ENCODE data around the gene HOXA13. TPM values are rescaled to one million over a fixed set of nuclear protein-coding genes. Genes with fewer than 3 reads are reported as not detected.
A peak's percentile ranks its signal among the peaks of the same experiment; 100 is the strongest.

The HOXA13 gene
- total RNA-seq, 2 donors from 2014 or later = 0.14 TPM; not detected in 1

DNA sequence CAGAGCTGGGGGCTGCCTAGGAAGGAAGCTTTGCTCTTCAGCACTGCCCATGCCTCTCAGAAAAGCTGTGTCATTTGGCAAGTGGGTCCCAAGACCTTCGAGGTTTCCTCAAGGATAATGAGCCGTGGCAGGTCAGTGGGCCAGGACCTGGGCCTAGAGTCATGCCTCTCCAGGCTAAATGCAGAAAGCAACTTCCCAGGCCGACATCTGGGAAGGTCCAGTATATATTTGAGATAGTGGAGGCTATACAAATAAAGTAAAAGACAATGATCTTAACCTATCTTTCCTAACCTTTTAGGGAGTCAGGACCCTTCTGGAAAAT, 23.4 kb downstream of the HOXA13 start:
- intact Hi-C loops (cut with DNase I) = no loop called here
- DNase-seq (ENCODE audit: low spot score) = no peak

DNA sequence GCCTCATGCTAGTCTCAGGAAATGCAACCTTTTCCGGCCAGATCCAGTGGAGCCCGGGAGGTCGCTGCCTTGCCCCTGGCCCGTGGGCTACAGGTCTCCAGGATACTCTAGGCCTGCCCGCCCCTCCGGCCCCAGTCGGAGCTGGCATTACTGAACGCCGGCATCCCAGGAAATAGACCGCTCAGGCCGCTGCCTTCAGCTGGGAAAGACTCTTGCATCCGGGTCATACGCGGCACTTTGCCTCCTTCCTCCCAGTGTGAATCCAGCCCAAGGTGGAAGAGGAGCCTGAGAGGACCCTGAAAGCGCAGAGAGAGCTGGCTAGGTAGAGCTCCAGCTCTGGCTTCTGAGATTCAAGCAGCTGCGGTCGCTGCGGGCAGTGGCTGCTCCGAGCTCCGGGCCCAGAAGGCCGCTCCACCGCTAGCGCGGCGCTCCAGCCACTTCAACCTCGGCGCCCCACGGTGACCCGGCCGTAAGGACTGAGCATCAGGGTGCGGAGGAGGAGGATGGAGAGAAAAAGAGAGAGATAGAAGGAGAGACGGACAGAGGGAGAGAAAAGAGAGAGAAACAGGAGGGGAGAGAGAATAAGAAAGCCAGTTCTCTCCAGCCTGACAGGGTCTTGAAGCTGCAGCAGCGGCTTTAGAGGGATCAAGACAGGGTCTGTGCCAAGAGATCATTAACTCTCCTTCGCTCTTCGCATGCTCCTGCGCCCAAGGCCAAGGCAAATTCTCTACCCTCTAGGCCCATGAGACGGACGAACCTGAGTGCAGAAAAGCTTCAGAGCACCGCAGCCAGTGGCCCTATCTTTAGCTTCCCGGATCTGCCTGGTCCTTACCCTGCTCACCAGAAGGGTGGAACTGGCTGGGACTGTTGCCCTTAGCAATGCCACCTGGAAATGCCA, 24.0 kb downstream of the HOXA13 start:
- intact Hi-C loops (cut with DNase I) = no loop called here
- DNase-seq (ENCODE audit: low spot score) = peak; percentile 73

DNA sequence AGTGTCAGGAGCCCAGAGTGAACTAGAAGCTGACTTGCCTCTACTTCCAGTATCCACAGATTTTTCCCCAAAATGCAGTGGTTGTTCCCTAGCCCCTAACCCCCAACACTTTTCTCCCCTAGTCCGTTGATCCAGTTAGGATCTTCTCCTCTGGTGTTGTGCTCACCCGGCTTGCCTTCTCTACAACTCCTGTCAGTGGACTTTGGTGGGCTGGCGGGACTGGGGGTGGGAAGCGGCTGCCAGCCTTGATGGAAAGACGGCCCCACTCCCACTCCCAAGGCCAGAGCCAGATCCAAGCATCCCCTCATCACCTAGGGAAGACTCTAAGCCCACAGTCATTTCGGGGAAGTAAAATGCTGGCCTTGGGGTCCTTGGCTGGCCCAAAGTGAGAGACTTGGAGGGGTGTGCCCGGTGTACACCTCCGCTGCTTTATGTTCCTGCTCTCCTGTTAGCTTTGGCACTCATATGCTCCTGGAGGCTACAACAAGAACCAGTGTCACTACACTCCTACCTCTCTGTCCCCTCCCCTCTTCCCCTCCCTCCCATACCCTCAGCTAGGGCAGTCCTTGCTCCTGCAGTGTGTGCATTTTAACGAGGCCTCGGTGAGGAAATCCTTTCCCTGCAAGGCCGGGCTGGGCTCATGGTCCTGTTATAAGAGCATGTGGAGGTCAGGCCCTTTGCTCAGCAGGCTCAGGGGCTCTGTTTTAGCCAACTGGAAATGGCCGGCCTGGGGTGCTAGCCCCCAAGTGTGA, 24.8 kb downstream of the HOXA13 start:
- intact Hi-C loops (cut with DNase I) = no loop called here

DNA sequence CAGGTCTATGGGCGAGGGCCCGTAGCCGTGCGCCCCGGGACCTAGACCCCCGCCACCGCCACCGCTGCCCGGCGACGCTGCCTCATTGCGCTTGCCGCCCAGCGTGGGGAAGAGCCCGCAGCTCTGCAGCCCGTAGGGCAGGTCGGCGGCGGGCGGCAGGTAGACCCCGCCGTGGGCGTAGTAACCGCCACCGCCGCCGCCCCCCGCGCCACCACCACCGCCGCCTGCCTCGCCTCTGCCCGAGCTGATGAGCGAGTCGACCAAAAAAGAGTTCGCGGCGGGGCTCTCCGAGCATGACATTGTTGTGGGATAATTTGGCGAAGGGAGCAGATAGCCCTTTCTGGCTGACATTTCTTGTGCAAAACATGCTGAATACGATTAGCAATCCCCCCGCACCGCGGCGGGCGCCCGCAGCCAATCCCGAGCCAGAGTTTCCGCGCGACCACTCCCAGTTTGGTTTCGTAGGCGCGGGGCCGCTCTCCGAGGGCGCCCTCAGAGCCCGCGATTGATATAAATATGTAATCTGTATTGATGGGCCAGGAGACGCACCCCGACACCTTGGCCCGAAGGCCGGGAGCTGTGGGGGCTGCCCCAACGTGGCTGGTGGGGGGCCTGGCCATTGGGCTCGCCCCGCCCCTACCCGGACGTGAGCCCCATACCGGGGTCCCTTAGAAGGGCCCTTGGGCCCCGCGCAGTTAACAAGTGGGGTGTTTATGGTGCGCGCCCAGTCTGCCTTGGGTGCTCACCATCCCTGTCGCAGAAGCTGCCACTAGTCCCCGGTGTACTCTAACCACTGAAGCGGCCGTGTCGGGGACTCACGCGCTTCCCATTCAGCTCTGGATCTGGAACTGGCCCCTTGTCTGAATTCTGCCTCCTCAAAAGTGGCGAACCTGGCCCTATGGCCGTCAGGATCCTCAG, 25.7 kb downstream of the HOXA13 start, which contains the start of gene HOXA10:
TSS of gene HOXA10 (minus strand) at position 365 of the 918 bp plus-strand sequence. CDS start at position 351, 14 bp downstream.
- intact Hi-C loops (cut with DNase I) = no loop called here
- DNase-seq (ENCODE audit: low spot score) = peak; percentile 80

More for the DNA sequence above, 24.8 kb downstream of the HOXA13 start:
- no peak for DNase-seq (ENCODE audit: low spot score)

DNA sequence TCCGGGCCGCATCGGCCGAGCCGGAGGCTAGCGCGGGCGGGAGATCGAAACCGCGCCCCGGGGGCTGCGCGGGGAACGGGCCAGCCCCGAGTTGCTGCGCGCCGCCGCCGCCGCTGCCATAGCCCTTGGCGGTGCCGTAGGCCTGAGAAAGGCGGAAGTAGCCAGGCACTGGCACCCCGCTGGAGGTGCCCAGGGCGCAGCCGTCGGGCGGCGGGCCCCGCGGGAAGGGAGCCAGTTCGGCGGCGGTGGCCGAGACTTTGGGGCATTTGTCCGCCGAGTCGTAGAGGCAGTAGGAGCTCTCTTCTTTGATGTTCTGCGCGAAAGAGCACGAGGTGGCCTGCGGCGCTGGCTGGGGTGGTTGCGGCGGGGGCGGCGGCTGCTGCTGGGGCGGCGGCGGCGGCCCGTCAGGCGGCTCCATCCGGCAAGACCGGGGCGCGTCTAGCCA, 26.4 kb downstream of the HOXA13 start:
- DNase-seq (ENCODE audit: low spot score) = peak; percentile 86
- intact Hi-C loops (cut with DNase I) = no loop called here

DNA sequence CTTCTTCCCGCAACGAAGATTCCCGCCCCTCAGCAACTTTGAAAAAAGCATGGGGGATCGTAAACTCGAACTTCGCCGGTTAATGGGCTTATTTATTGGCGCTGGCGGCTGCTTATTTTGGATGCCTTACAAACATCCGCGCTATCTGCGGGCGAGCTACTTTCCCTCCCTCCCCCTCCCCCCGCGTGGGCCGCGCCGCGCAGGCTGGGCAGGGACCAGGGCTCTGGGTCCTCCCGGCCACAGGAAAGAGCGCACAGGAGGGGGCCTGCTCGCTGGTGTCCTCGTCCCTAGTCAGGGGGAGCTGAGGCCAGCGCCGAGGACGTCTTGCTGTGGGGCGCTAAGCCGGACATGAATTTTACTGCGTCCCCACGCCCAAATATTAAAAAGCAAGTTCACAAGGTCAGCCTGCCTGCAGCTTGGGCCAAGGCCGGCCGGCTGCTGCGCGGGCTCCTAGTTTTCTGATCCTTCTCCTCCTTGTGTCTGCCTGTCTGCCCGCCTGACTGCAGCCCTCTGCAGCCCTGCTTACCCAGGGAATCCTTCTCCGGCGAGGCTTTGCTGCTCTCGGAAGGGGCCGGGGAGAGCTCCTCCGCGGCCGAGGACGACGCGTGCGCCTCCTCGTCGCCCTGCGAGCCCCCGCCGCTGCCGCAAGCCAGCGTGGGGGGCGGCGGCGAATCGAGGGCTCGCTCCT, 26.9 kb downstream of the HOXA13 start:
- DNase-seq (ENCODE audit: low spot score) = peak; percentile 90
- intact Hi-C loops (cut with DNase I) = no loop called here

DNA sequence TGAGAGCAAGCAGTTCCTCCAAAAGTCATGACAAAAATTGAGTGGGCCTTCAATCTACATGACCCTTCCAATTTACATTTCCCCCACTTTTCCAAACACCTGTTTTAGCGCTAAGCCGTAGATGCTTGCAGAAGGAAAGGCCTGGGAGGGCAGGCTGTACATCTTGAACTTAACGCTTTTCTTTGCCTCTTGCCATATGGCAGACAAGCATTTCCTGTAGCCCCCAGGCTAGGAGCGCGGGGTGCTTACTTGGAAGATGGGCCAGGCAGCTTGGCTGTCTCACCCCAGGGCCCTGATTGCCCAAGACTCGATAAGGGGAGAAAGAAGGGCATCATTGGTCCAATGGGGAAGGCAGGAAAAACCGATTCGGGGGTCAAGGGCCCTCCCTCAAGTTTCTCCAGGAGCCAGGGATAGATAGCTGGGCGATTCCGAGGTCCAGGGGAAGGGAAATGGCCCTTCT, 27.5 kb downstream of the HOXA13 start:
- intact Hi-C loops (cut with DNase I) = no loop called here
- peak; percentile 72 for DNase-seq (ENCODE audit: low spot score)

DNA sequence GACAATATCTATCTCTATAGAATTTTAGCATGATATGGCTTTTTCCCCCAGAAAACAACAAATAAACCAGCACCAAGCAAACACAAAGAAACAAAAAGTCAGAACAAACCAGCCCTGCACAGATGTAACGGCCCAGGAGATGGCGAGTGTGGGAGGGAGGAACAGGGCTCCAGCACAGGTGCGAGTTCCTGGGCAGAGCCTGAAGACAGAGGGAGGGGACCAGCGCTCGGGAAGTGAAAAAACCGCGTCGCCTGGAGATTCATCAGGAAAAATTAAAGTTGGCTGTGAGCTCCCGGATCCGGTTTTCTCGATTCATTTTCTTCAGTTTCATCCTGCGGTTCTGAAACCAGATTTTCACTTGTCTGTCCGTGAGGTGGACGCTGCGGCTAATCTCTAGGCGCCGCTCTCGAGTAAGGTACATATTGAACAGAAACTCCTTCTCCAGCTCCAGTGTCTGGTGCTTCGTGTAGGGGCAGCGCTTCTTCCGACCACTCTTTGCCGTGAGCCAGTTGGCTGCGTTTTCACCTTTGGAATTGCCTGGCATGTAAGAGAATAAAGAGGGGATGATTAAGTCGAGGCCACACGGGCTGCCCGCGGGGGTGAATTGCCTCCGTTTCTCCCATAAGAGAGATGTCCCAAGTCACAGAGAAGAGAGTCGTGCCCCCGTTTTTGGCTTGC, 28.1 kb downstream of the HOXA13 start:
- no peak for DNase-seq (ENCODE audit: low spot score)
- intact Hi-C loops (cut with DNase I) = no loop called here

DNA sequence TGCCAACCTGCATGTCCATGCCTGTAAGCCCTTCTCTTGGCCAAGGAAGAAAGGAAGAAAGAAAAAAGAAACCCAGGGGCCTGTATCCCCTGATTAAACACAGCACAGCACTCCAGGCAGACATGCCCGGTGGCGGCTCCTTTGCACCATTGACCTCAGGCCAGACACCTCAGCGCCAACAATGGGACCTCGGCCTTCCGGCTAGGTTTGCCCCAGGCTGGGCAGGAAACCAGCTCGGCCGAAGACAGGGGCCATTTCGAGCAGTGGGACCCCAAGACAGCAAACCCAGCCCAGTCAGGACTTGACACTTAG, 28.6 kb downstream of the HOXA13 start:
- peak; percentile 80 for DNase-seq (ENCODE audit: low spot score)
- intact Hi-C loops (cut with DNase I) = no loop called here

DNA sequence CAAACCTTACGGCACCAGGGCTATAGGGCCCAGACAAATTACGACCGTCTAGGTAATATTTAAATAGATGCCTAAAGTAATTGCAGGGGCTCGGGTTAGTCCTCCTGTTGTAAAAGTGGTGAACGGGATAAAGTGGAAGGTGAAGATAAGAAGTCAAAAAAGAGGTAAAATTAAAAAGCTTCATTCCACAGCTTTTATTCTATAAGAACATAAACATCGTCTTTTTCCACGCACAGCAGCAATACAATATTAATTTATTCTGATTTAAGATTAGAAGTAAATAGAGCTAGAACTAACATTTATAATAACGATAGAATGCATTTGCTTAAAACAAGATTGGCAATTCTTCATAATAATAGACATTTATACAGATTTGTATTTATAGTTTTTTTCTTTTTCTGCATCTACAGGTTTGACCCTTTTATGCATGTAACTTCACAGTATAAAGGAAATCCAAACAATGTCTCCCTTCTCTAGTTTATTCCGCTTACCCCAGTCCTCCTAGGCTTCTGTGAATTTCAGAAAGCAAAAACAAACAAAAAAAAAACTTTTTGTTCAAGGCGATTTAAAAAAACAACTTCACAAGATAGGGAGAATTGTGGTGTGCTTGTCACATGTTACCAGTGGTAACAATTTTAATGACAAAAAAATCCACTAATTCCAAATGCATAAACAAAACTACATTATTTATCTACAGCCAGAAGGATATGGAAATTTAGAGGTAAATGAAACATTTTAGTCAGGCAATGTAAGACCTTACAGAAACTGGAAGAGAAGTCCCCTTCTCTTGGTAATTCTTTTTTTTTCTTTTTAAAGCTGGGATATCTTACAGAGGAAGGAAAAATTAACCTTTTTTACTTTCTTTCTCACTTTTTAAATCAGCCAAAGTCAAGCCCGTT, 29.2 kb downstream of the HOXA13 start:
- intact Hi-C loops (cut with DNase I) = no loop called here
- no peak for DNase-seq (ENCODE audit: low spot score)

DNA sequence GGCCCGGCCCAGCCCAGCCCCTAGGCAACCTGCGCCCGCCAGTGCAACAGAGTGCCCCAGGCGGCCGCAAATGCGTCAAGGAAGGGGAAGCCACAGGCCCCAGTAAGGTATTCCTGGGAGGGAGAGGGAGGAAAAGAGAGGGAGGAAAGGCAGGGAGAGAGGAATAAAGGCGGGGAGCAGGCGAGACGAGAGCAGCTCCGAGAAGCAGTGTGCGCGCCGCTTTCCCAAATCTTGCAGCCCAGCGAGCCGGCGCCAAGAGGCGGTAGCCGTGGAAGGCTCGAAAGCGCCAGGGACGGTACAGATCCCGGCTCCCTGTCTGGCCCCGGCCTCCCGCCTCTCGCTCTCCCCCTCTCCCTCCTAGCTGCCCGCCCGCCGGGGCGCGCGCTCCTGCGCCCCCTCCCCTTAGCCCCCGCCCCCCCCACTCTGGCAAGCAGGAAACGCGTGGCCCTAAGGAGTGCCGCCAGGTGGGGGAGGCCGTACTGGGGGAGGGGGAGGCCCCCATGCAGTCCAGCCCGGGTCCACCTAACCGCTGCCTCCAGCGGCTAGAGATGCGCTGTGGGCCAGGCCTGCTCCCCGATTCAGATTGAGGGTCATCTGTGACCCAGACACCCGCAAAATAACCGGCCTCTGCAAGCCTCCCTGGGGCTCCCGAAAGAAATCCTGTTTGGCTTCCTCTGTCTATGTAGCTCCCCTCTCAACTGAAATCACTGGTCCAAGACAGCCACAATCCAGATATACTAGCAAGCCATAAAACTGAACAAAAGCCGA, 30.0 kb downstream of the HOXA13 start:
- peak; percentile 82 for DNase-seq (ENCODE audit: low spot score)
- intact Hi-C loops (cut with DNase I) = loop anchor here (10.0 kb wide), 4 partner anchors 795 to 1315 kb away; partner anchors contain the start of genes CBX3 (in 1 of the 2) and HNRNPA2B1 (in 1 of the 2)

DNA sequence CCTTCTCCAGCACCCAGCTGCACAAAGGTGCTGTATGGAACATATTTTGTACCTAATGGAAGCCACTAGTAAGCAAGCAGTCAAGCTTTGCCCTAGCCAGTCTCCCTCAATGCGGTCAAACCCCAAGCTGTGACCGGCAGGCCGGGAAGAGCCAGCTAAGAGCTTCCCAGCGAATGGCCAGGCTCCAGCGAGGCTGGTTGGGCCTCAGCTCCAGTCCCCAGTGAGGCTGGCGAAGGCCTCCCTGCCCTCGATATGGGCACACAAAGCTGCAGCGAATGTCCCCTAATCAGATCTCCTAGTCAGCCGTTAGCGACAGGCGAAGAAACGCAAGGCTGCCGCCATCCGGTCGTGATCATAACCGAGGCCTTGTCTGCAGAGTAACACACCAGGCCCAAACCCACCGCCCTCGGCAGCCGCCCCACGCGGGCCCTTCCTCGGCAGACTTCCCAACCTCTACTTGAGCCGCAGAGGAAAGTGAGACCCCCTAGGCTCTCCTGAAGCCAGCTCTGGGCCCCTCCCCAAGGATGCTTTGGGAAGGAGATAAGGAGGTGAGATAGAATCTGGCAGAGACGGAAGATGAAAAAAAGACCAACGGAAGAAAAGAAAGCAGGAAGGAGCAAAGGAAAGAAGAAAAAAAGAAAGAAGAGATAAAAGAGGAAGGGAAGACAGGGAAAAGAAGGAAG, 31.5 kb downstream of the HOXA13 start:
- DNase-seq (ENCODE audit: low spot score) = peak; percentile 83
- intact Hi-C loops (cut with DNase I) = loop anchor here (10.0 kb wide), 4 partner anchors 794 to 1314 kb away; partner anchors contain the start of genes CBX3 (in 1 of the 2) and HNRNPA2B1 (in 1 of the 2)

DNA sequence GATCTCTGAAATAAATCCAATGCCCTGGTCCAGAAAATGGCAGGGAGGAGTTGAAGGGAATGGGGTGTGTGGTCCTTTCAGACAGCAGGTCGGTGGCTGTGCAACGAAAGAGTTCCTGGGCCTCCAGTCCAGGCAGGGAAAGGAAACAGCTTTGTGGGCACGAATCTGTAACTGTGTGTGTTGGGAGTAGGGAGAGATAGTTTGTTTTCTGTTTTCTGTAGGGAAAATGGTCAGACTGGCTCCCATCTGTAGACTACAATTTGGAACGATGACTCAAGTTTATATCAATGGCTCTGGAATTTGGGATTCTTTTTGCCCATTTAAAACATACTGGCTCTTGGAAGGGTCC, 32.0 kb downstream of the HOXA13 start:
- DNase-seq (ENCODE audit: low spot score) = no peak
- intact Hi-C loops (cut with DNase I) = loop anchor here (10.0 kb wide), 4 partner anchors 793 to 1313 kb away; partner anchors contain the start of genes CBX3 (in 1 of the 2) and HNRNPA2B1 (in 1 of the 2)

DNA sequence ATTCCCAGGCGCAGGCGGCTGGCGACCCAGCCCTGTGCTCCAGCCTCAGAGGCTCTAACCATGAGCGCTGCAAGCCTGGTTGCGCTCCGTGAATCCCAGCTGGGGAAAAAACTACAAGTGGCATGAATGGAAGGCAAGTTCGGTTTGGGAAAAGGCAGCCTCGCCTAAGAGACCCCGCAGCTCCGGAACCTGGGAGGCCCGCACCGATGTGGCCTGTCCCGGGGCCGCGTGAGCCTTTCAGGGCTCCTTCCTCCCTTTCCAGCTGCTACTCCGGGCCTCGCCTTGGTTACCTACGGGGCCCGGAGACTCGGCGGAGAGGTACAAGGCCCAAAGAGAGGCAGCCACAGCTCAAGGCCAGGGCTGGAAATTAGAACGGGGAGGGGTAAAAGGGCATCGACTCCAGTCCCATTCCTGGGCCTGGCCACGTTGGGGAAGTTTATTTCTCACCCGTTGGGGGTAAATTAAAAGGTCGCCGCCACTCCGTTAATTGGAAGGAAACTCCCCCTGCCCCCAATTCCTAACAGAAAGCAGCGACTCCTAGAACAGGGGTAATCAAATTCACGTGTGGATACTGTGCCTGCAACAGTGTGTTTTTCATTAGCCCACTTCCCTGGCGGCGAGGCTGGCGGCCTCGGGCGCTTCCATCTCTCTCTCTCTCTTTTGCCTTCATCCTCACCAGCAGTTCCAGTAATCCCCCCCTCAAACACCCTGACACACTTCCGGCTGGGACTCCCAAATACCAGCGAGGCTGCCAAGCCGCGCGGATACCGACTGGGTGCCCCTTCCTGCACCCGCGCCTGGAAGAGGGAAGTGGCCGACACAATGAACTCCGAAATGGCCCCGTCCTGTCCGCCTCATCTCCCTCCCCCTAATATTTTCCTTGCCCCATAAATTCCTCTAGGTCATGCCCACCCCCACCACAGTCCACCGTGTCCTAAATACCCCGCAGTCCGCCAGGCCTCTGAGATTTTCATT, 33.1 kb downstream of the HOXA13 start:
- peak; percentile 83 for DNase-seq (ENCODE audit: low spot score)
- intact Hi-C loops (cut with DNase I) = loop anchor here (10.0 kb wide), 4 partner anchors 792 to 1312 kb away; partner anchors contain the start of genes CBX3 (in 1 of the 2) and HNRNPA2B1 (in 1 of the 2)

All from posterior vena cava (tissue), 2 donors.